HG03442 (cell line): Measurements from ENCODE around the gene CKAP4.

ENCODE experiments used
- ATAC-seq: cut with Tn5 transposase; IDR thresholded peaks from one replicate; pipeline ENCODE4 v1.9.1; 2021; ENCODE audit warnings: mild to moderate bottlenecking, moderate library complexity; ENCODE audit not compliant: unreplicated experiment

Gene CKAP4

DNA sequence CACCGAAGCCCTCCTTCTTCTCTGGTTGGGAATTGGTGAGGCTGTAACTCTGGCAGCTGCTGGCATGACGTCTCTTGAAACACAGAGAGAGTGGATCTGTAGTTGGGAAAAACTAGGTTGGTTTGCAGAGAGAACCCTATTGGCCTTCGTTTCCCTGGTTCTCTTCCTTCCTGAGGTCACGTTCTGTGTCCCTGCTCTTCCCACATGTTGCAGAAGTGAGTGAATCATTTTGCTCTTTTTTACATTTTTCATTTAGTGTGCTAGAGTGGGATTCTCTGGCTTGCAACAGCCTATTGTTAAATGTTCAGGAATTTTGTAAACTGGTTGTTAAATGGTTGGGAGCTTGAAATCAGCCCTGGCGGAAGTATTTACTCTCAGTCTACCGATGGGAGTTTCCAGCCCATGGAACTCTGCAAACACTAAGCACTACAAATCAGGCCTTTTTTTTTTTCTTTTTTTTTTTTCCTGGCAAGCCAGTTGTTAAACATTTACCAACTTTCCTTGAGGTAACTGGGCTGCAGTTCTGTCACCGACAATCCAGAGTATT lies 26.8 kb upstream of the CKAP4 start:
- no peak for ATAC-seq

DNA sequence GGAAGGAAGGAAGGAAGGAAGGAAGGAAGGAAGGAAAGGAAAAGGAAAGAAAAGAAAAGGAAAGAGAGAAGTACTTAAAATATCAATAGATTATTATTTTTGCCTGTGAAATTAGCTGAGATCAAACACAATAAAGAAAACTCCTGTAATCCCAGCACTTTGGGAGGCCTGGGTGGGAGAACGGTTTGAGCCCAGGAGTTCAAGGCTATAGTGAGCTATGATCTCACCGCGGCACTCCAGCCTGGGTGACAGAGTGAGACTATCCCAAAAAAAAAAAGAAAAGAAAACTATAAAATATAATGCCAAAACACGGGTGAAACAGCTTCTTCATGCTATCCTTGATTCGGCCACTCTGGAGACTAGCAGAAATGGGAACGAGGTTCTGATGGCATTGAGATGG lies 26.2 kb upstream of the CKAP4 start:
- ATAC-seq: no peak

DNA sequence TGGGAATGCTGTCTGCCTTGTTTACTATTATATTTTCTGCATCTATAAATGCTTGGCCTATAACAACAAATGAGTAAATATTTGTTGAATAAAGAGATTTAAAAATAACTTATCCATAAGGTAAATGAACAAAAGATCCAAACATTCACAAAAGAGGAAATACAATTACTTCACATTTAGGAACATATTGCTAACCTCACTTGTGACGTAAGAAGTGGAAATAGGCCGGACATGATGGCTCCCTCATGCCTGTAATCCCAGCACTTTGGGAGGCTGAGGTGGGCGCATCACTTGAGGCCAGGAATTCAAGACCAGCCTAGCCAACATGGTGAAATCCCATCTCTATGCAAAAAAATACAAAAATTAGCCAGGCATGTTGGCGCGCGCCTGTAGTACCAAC lies 25.7 kb upstream of the CKAP4 start:
- ATAC-seq: no peak

DNA sequence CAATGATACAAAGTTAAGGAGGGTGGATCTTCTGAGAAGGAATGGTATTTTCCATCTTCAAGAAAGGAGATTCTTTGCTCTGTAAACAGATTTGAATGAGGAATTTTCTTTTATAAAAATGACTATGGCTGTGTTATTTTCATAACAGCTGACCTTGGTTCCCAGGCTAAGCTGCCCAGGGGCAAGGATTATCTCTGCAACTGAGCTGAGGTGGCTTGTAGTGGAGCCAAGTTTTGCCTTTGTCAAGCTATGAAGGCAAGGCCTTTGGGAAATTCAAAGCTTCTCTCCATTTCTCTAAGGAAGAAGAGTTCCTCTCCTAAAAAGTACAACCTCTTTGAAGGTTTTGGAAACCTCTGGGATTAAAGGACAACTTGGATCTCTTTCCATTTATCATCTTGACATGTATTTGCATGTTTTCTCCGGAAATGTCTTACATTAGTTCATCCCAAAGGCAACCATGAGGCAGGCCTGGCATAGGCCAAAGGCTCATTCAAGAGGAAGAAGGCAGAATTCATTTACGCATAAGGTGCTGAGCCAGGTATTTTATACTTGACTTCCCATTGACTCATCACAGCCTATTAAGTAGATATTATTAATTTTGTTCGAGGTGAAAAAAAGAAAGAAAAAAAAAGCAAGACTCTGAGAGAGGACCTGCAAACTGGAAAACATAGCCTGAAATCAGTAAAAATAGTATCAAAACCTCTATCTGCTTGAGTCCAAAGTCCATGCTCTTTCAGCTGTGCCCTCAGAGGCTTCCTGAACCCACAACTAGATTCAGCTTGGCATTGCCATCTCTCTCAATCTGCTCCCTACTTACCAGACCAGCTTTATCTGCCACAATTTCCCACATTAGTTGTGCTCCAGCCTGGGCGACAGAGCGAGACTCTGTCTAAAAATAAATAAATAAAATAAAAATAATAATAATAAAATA lies 24.0 kb upstream of the CKAP4 start:
- no peak for ATAC-seq

DNA sequence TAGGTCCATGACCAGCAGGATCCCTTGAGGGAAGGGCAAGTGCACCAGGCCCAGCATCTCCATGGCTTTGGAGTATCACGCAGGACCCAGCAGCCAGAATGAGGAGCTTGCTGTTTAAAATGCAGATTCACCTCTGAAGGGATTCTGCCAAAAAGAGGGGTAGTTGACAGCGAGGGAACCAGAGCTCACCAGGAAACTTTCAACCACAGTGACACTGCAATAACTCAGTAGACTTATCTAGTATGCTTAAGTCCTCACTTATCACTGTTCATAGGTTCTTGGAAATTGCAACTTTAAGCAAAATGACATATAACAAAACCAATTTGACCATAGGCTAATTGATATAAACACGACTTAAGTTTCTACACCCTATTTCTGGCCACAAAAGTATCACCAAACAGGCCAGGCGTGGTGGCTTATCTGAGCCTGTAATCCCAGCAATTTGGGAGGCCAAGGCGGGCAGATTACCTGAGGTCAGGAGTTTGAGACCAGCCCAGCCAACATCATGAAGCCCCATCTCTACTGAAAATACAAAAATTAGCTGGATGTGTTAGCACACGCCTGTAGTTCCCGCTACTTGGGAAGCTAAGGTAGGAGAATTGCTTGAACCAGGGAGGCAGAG lies 21.4 kb upstream of the CKAP4 start:
- ATAC-seq: no peak

DNA sequence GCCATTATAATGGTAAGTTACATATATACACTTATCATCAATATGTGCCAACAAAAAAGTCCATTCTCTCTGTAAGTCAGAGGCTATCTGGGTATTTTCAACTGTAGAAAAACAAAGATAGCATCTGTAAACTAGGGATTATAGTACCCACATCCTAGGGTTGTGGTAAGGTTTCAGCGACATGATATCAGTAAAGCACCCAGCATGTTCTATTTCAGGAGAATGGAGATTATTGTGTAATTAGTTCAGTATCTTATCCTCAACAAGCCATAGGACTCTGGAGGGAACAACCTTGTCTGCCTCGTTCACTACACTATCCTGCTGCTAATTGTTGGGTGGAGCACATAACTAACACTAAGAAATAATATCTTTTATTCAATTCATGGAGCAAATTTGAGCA lies 19.7 kb upstream of the CKAP4 start:
- ATAC-seq: no peak

DNA sequence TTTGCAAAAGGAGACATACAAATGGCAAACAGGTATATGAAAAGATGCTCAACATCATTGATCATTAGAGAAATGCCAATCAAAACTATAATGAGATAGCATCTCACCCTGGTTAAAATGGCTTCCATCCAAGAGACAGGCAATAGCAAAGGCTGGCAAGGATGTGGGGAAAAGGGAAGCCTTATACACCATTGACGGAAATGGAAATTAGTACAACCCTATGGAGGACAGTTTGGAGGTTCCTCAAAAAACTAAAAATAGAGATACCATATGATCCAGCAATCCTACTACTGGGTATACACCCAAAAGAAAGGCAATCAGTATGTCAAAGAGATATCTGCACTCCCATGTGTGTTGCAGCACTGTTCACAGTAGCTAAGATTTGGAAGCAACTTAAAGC lies 17.3 kb upstream of the CKAP4 start:
- no peak for ATAC-seq

DNA sequence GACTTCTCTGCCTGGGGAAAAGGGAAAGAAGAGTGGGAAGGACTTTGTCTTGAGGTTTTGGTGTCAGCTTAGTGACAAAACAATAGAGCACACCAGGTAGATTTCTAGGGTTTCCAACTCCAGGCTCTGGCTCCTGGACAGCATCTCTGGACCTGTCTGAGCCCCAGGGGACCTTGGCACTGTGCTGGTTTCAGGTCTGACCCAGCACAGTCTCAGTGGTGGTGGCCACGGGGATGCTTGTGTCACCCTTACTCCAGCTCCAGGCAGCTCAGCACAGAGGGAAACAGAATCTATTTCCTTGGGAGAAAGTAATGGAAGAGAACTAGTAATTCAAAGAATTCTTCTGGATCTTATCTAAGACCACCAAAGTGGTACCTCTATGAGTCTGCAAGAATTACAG lies 11.1 kb upstream of the CKAP4 start:
- no peak for ATAC-seq

DNA sequence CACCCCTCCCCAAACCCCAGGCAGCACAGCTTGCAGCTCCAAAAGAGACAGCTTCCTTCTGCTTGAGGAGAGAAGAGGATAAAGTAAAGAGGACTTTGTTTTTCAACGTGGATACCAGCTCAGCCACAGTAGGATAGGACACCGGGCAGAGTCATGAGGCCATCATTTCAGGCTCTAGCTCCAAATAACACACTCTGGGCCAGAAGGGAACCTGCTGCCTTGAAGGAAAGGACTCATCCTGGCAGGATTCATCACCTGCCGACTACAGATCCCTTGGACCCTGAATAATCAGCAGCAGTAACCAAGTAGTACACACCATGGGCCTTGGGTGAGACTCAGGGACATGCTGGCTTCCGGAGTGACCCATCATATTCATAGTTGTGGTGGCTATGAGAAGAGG lies 10.4 kb upstream of the CKAP4 start:
- no peak for ATAC-seq

DNA sequence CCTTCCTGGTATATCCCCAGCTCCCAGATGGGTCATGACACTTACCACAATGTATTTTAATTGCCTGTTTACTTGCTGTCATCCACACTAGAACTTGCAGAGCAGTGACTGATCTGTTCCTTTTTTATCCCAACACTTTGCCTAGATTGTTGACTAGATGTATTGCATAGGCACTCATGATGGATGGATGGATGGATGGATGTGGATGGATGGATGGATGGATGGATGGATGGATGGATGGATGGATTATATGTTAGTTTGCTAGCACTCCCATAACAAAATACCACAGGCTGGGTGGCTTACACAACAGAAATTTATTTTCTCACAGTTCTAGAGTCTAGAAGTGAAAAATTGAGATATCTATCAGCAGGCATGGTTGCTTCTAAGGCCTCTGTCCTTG lies 8.7 kb upstream of the CKAP4 start:
- no peak for ATAC-seq

DNA sequence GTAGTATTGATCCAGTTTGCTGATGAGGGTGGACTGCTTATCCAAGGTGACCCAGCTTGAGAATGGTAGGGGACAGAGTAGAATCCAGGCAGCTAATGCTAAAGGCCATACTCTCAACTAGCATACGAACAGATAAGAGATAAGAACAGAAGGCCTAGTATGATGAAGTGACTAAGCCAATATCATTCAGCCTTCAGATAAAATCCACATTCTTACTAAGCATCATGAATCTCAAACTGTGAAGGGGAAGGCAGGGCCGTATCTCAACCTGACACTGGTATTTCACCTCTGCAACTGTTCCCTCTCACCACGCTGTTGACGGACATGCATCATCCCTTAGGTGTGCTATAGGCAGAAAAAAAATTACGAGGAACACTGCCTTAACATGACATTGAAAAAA lies 8.1 kb upstream of the CKAP4 start:
- ATAC-seq: no peak

DNA sequence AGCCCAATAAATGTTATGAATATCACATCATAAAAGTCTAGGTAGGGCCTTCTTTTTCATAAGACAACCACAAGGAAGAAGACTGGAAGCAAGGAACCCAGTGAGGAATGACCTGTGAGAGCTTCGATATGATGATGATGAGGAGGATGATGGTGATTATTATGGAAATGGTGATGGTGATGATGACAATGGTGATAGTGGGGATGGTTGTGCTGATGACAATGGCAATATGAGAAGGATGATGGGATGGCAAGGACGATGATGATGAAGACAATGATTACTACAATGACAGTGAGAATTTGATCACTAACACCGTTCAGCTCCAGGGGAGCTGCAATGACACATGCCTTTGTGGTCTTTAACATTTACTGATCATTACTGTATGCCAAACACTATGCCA lies 7.7 kb upstream of the CKAP4 start:
- no peak for ATAC-seq

DNA sequence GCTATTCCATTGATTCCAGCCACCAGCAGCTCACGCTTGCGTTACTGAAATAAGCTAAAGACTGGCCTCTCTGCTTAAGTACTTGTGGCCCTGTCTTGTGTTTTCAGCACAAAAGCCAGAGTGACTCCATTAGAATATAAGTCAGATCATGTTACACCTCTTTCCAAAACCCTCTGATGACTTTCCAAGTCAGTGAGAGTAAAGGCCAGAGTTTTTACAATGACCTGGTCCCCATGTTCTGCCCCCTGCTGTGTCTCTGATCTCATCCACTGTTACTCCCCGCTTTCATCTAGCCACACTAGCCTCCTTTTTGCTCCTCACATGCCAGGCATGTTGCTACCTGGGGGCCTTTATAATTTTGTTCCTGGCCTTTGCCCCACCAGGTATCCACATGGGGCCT lies 6.9 kb upstream of the CKAP4 start:
- no peak for ATAC-seq

DNA sequence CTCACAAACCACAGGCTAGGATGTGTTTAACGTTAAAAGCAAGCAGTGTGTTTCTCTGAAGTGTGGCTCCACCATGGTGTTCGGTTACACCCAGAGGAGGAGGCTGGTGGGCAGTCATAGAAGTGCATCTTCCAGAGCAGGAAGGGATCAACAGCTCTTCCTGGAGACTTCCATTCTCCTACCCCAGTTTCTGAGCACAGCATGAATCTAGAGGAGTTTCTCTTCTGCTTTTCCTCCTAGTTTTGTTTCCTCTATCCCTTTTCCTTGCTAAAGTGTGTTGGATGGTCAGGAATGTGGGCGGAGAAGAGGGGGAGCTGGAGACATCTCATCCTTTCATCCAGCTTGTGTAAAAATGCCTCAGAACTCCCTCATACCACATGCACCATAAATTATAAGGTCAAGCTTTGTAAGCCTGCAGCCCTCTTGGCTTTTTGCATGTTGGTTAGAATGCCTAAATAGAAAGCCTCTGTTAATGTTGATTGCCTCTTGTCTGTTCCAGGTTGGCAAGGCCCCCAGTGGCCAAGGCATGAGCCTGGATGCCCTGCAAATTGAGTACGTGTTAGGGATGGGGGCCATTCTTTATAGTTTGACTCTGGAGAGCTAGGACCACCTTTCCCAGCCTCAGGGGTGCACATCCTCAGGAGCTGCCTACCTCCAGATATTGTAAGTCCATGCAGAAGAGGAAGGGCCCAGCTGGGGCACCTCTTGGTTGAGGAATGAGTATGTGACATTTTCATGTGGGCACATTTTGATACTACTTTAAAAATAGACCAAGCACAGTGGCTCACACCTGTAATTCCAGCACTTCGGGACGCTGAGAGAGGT lies 4.0 kb upstream of the CKAP4 start:
- ATAC-seq: no peak

DNA sequence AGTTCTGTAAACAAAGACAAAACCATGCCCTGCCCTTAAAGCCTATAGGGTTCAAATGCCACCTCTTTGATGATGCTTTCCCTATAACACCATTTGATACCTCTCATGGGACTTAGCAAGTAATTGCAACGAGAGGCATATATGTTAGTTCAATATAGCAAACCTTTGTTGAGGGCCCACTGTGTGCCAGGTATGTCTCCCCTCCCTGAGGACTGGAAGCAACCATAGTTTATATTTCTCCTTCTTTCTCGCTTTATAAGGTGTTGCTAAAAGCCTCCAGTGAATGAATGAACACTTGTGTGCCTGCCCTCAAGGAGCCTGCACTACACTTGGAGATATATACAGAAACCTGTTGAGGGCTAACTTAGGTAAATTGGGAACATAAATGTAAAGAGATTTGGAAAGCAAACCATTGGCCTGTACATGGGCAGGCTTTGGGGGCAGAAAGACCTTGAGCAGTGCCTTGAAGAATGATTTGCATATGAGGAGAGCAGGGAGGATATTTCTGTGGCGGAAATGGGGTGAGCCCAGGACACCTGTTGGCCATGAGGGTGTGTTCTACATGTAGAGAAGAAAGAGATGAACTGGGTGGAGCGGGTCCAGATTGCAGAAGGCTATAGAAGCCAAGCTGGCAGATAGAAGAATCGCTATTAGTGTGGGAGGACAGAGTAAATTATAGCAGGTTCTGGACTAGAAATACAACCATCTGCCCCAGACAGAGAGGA lies 1.8 kb upstream of the CKAP4 start:
- ATAC-seq: peak; percentile 63

DNA sequence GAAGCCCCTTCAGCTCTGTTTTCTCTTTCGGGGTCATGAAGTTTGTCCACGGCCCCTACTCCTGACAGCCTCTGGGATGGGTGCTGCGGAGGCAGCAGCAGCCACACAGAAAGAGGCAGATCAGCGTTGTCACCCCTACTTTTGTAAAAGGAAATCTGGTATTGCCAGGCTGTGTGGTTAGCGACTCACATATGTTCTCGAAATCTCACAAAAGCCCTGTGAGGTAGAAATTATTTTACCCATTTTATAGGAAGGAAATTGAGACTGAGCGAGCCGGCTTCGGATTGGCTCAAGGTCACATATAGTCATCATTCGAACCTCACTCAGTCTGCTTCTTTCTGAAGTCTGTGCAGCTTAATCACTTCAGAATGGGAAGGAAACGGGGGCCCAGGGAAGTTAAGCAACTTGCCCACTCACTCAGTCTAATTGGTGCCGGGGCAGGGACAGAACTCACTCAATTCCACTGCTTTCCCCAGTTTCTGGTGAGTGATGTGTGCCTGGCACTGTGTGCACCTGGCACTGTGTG lies 1.1 kb upstream of the CKAP4 start:
- ATAC-seq: no peak

DNA sequence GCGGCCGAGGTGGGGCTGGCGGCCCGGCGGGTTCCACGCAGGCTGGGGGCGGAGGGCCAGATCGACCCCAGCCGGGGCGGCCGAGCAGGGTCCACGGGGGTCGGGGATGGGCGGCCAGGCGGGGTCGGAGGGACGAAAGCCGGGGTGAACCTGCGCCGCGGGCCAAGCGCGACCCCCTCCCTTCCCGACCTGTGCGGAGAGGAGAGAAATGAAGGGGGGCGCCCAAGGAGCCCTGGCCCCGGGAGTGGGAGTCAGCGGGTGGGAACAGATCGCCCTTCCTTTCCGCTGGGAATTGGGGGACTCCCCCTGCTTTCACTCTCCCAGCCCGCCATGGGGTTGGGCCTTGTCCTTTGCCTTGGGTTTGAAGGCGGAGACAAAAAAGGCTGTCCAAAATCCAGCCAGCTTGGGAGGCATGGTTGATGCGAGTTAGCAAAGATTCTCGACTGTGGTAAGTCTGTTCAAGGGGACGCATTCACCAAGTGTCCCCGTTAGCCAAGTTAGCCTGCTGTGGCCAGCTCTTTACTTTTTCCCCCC lies 559 bp upstream of the CKAP4 start:
- ATAC-seq: peak; percentile 21

DNA sequence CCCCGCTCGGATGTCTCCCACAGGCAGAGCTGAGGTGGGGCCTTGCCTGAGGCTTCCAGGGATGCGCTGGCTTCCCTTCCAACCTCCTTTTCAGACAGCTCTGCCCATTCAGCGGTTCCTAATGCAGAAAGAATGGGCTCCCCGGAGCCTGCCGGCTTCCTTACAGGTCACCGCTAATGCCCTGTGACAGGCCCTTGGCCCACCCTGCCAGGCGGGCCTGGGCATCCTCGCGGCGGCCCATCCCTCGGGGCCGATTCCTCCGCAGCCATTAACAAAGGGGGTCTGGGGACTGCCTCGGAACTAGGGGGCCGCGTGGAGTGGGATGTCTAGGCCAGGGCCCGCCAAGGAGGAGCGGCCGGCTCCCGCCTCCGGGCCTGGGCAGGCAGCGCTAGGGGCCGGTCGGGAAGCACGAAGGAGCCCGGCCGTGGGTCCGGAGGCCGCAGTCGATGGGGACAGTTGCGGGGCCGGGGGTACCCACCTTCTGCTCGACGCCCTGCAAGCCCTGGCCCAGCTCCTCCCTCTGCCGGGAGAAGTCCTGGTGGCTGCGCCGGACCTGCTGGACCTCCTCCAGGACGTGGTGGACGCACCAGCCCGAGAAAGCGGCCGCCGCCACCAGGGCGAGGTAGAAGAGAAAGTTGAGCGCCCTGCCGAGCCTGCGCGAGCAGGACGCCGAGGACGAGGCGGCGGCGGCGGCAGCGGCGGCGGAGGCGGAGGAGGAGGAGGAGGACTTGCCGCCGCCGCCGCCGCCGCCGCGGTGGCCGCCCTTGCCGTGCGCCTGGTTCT lies 738 bp downstream of the CKAP4 start:
- peak; percentile 12 for ATAC-seq

DNA sequence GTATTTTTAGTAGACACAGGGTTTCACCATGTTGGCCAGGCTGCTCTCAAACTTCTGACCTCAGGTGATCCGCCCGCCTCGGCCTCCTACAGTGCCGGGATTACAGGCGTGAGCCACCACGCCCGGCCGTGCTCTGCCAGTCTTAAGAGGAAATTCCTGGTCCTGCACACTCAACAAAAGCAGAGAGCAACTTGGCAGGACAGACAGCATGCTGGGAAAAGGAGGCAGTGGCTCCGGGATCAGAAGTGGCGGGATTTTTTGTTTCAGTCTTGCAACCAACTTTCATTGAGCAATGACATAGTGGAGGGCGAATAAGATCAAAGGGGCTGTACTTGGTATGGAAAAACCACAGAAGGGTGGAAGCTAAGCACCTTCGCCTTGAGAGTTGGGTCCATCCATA lies 2.1 kb downstream of the CKAP4 start:
- ATAC-seq: no peak
